ENCODE data around the gene NEFH. TPM values are rescaled to one million over a fixed set of nuclear protein-coding genes. Genes with fewer than 3 reads are reported as not detected.

The NEFH gene
- total and polyA plus RNA-seq, 2 donors (not counting 3 experiments of a cell fraction or from before 2014, with no cell fraction given) = 0.09 to 0.59 TPM

GRCh38 chr22:29464581-29464980, 15.4 kb upstream of the NEFH start:
- no peak overlapping the region for H3K9ac ChIP-seq (replicated peaks; ENCODE audit: extremely low read depth, insufficient read depth, low read length)
- H4K20me1 ChIP-seq (replicated peaks; ENCODE audit: control insufficient read depth, extremely low read depth, insufficient read depth, low read length) = no peaks in the 10 kb centered on the region
- no peaks in the 10 kb centered on the region for H3K79me2 ChIP-seq (ENCODE audit: control insufficient read depth, insufficient read depth, low read length)
- DNase-seq (ENCODE audit: low read depth, low spot score) = no peak
- H3K4me3 ChIP-seq (replicated peaks in 1 of 3; ENCODE audit: insufficient read depth in 1 of 3, low read depth in 1 of 3, low read length in 3 of 3) = no peak overlapping the region
- H3K9me1 ChIP-seq (replicated peaks; ENCODE audit: control insufficient read depth, extremely low read depth, insufficient read depth, low read length) = no peaks in the 10 kb centered on the region
- no TSS peak for BruUV-seq (replicated peaks)
- H3K27ac ChIP-seq (ENCODE audit: insufficient read depth, low read depth, low read length) = no peak overlapping the region
- dilution Hi-C loops (cut with MboI; ENCODE audit: extremely low pct_ligation_motif_present, low sequenced_read_pairs) = no loop called here
- ChIA-PET CTCF (interaction anchor here (1.1 kb wide), 1 partner anchor 89 kb away, joined by 3 read pairs; the partner anchor contains the start of gene THOC5), POLR2A (no interaction called here)
- H3K9me3 ChIP-seq (replicated peaks; ENCODE audit: control insufficient read depth, insufficient read depth, low read length) = no peaks in the 10 kb centered on the region
- H3K4me1 ChIP-seq (ENCODE audit: control insufficient read depth, extremely low read depth, insufficient read depth, low read length) = no peaks in the 10 kb centered on the region
- no peak for TF ChIP-seq EZH2 (IDR thresholded peaks at IDR 0.05; ENCODE audit: borderline replicate concordance, low read depth, low read length, severe bottlenecking)
- TF ChIP-seq JUN (IDR thresholded peaks at IDR 0.05; ENCODE audit: borderline replicate concordance, insufficient read depth, insufficient read length, low read depth) = no peak
- TF ChIP-seq, protein P1, sequence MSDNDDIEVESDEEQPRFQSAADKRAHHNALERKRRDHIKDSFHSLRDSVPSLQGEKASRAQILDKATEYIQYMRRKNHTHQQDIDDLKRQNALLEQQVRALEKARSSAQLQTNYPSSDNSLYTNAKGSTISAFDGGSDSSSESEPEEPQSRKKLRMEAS (IDR thresholded peaks at IDR 0.05; ENCODE audit: insufficient read depth, insufficient read length) = no peak
- TF ChIP-seq FOS (IDR thresholded peaks at IDR 0.05; ENCODE audit: borderline replicate concordance, insufficient read depth, low read length) = no peak
- TF ChIP-seq POLR2A (IDR thresholded peaks at IDR 0.05; ENCODE audit: low read depth, low read length) = no peak
- TF ChIP-seq POLR2AphosphoS5 (IDR thresholded peaks at IDR 0.05; ENCODE audit: insufficient read depth, low read depth, low read length) = no peak
- TF ChIP-seq GATA2 (IDR thresholded peaks at IDR 0.05; ENCODE audit: insufficient read depth, insufficient read length, low read depth, low read length) = no peak
- no peak for TF ChIP-seq MYC (IDR thresholded peaks at IDR 0.05; ENCODE audit: low read depth, low read length)
- no peak for TF ChIP-seq CTCF (IDR thresholded peaks at IDR 0.05; ENCODE audit: extremely low read depth in 1 of 2, insufficient read depth in 1 of 2, low read depth in 1 of 2, low read length in 2 of 2)
- no peak overlapping the region for H2AFZ ChIP-seq (ENCODE audit: low read depth, low read length)
- H3K27me3 ChIP-seq (ENCODE audit: control insufficient read depth in 2 of 2, insufficient read depth in 2 of 2, low read length in 2 of 2) = peaks cover 5 to 8% of the 10 kb centered on the region in 2 experiments
- H3K36me3 ChIP-seq (ENCODE audit: control insufficient read depth in 2 of 2, extremely low read depth in 1 of 2, insufficient read depth in 2 of 2, low read length in 2 of 2) = no peaks in the 10 kb centered on the region
- no peak for FAIRE-seq
- no peak overlapping the region for H3K4me2 ChIP-seq (ENCODE audit: insufficient read depth, low read length)
- intact Hi-C loops (cut with micrococcal nuclease) = no loop called here
